HCT116 (cell line): ENCODE data around the gene MLC1. TPM values are rescaled to one million over a fixed set of nuclear protein-coding genes. Genes with fewer than 3 reads are reported as not detected.

Experiments
- ATAC-seq: fragments of 200-7000 bp; cut with Tn5 transposase; 2 replicates; pipeline ENCODE4 v1.9.1; 2020; ENCODE audit warnings: mild to moderate bottlenecking, moderate library complexity
- BruUV-seq: library from RNA; stranded (reverse); fragments of 400-500 nt; replicated peaks from 2 replicates; lab custom pipeline; 2021; lab: Mats Ljungman, UMichigan
- CTCF ChIA-PET: fragments of 300-600 bp; sonication (Branson Sonifier 250); formaldehyde crosslinking; loops from one replicate; lab custom pipeline; 2021; ENCODE audit warnings: antibody characterized with exemption; lab: Charles Lee
- POLR2A ChIA-PET: fragments of 300-600, 350-600 bp; sonication (Branson Sonifier 250); formaldehyde crosslinking; loops from one replicate; lab custom pipeline; 2021; ENCODE audit warnings: antibody characterized with exemption; lab: Charles Lee
- RAD21 ChIA-PET, 2 experiments: fragments of 300-600 bp; sonication (Branson Sonifier 250); formaldehyde crosslinking; loops; one replicate each; lab custom pipeline; 2023; ENCODE audit warnings: low total read pairs in 2 of 2; ENCODE audit not compliant: uncharacterized antibody in 2 of 2, unreplicated experiment in 2 of 2, low non-redundant PET in 1 of 2; lab: Charles Lee
- DNase-seq: peaks from one replicate; pipeline ENCODE4 v3.0.0-alpha.2; 2010; ENCODE audit warnings: low read depth, low spot score
- H2AFZ ChIP-seq: fragments of 200-600 bp; shearing (Covaris generic), sonication (generic); 2 replicates; pipeline ENCODE4 v1.6.1; 2017; ENCODE audit warnings: low read depth, mixed run types, mixed read lengths, antibody characterized with exemption, low read length; ENCODE audit not compliant: poor library complexity, severe bottlenecking
- H3K27ac ChIP-seq: 2 replicates; pipeline ENCODE4 v1.5.1; 2012; ENCODE audit warnings: low read depth, low read length
- H3K27me3 ChIP-seq: fragments of 200-600 bp; sonication (generic); 2 replicates; pipeline ENCODE4 v1.6.1; 2016; ENCODE audit warnings: mixed run types, low read length, mixed read lengths; ENCODE audit not compliant: insufficient read depth
- H3K36me3 ChIP-seq, 2 experiments: fragments of 200-500 bp in 1 of 2; fragments of 200-600 bp in 1 of 2; sonication (Bioruptor generic) in 1 of 2; sonication (generic) in 1 of 2; 2 replicates each; pipeline versions ENCODE4 v1.5.1 to v1.6.1; 2014 to 2016; ENCODE audit warnings: low read length in 2 of 2, inconsistent platforms in 1 of 2, mixed read lengths in 1 of 2, mixed run types in 1 of 2; ENCODE audit not compliant: insufficient read depth in 2 of 2, control insufficient read depth in 1 of 2
- H3K4me1 ChIP-seq, 2 experiments: fragments of 200-600 bp in 1 of 2; sonication (generic) in 1 of 2; 2 replicates each; pipeline versions ENCODE4 v1.5.1 to v1.6.1; 2012 to 2017; ENCODE audit warnings: low read length in 2 of 2, inconsistent platforms in 1 of 2, mild to moderate bottlenecking in 1 of 2, mixed read lengths in 1 of 2, mixed run types in 1 of 2, moderate library complexity in 1 of 2; ENCODE audit not compliant: insufficient read depth in 2 of 2, control insufficient read depth in 1 of 2
- H3K4me2 ChIP-seq: fragments of 200-600 bp; sonication (generic); 2 replicates; pipeline ENCODE4 v1.6.1; 2017; ENCODE audit warnings: mixed run types, low read length, mixed read lengths
- H3K4me3 ChIP-seq, 2 experiments: fragments of 200-600 bp in 1 of 2; sonication (generic) in 1 of 2; replicated peaks in 1 of 2; 2 replicates each; pipeline ENCODE4 v1.5.1; 2011 to 2016; ENCODE audit warnings: low read length in 2 of 2, control low read depth in 1 of 2, low read depth in 1 of 2, mild to moderate bottlenecking in 1 of 2, mixed read lengths in 1 of 2, mixed run types in 1 of 2
- H3K79me2 ChIP-seq: fragments of 200-600 bp; sonication (generic); 2 replicates; pipeline ENCODE4 v1.6.1; 2017; ENCODE audit warnings: mild to moderate bottlenecking, mixed run types, low read length, moderate library complexity, mixed read lengths; ENCODE audit not compliant: insufficient read depth
- H3K9ac ChIP-seq: fragments of 200-600 bp; sonication (generic); 2 replicates; pipeline ENCODE4 v1.6.1; 2016; ENCODE audit warnings: low read length, mixed read lengths
- H3K9me2 ChIP-seq: fragments of 200-600 bp; sonication (generic), shearing (Covaris generic); 2 replicates; pipeline ENCODE4 v1.6.1; 2017; ENCODE audit warnings: mixed run types, mild to moderate bottlenecking, moderate library complexity; ENCODE audit not compliant: insufficient read depth
- H3K9me3 ChIP-seq, 2 experiments: fragments of 200-500 bp in 1 of 2; fragments of 200-600 bp in 1 of 2; sonication (Bioruptor generic) in 1 of 2; sonication (generic) in 1 of 2; 2 replicates each; pipeline ENCODE4 v1.6.1; 2014 to 2017; ENCODE audit warnings: low read length in 2 of 2, mixed read lengths in 2 of 2, inconsistent platforms in 1 of 2, low read depth in 1 of 2, mild to moderate bottlenecking in 1 of 2, mixed run types in 1 of 2, moderate library complexity in 1 of 2; ENCODE audit not compliant: control insufficient read depth in 1 of 2, insufficient read depth in 1 of 2
- H4K20me1 ChIP-seq: fragments of 200-600 bp; sonication (generic), shearing (Covaris generic); 2 replicates; pipeline ENCODE4 v1.6.1; 2017; ENCODE audit warnings: mixed run types, mild to moderate bottlenecking, moderate library complexity; ENCODE audit not compliant: insufficient read depth
- CTCF ChIP-seq, 3 experiments: fragments of 200-600 bp in 1 of 3; sonication (generic) in 1 of 3; IDR thresholded peaks in 2 of 3; conservative IDR thresholded peaks in 1 of 3; 2 replicates each; pipeline ENCODE4 v1.5.1; 2012 to 2017; ENCODE audit warnings: low read depth in 2 of 3, low read length in 2 of 3, antibody characterized with exemption in 1 of 3, borderline replicate concordance in 1 of 3, control low read depth in 1 of 3, mild to moderate bottlenecking in 1 of 3, mixed read lengths in 1 of 3, mixed run types in 1 of 3, moderate library complexity in 1 of 3; ENCODE audit not compliant: insufficient read depth in 1 of 3
- EGR1 ChIP-seq: IDR thresholded peaks from 2 replicates; pipeline ENCODE4 v1.6.1; 2012; ENCODE audit warnings: low read depth
- ELF1 ChIP-seq: IDR thresholded peaks from 2 replicates; pipeline ENCODE4 v1.6.1; 2012; ENCODE audit warnings: low read depth, borderline replicate concordance
- EZH2 ChIP-seq: fragments of 200-600 bp; sonication (generic); IDR thresholded peaks from 2 replicates; pipeline ENCODE4 v1.6.1; 2017; ENCODE audit warnings: antibody characterized with exemption, mixed run types
- FOSL1 ChIP-seq: IDR thresholded peaks from 2 replicates; pipeline ENCODE4 v1.6.1; 2012; ENCODE audit warnings: low read depth
- RAD21 ChIP-seq: IDR thresholded peaks from 2 replicates; pipeline ENCODE4 v1.6.1; 2012; ENCODE audit warnings: low read depth, mild to moderate bottlenecking
- REST ChIP-seq: IDR thresholded peaks from 2 replicates; pipeline ENCODE4 v1.6.1; 2012; ENCODE audit warnings: low read depth
- SP1 ChIP-seq: IDR thresholded peaks from 2 replicates; pipeline ENCODE4 v1.6.1; 2012; ENCODE audit warnings: low read depth
- SRF ChIP-seq: IDR thresholded peaks from 2 replicates; pipeline ENCODE4 v1.6.1; 2012; ENCODE audit warnings: low read depth
- TCF7L2 ChIP-seq: IDR thresholded peaks from 2 replicates; pipeline ENCODE4 v1.7.0; 2011; ENCODE audit warnings: borderline replicate concordance, inconsistent platforms; ENCODE audit not compliant: insufficient read depth, insufficient read length; ENCODE audit errors: extremely low read depth
- YY1 ChIP-seq: IDR thresholded peaks from 2 replicates; pipeline ENCODE4 v1.6.1; 2011; ENCODE audit warnings: low read length, low read depth, moderate library complexity, mild to moderate bottlenecking; ENCODE audit not compliant: insufficient replicate concordance; ENCODE audit errors: extremely low read depth
- ZNF274 ChIP-seq: fragments of 200-500 bp; sonication (Bioruptor generic); IDR thresholded peaks from 2 replicates; pipeline ENCODE4 v1.6.1; 2014; ENCODE audit warnings: mild to moderate bottlenecking, low read depth, low read length, inconsistent platforms
- intact Hi-C: fragments of 100-400 bp; cut with micrococcal nuclease; formaldehyde crosslinking; loops from 2 replicates; pipeline ENCODE4 v1.10.0; 2022
- total RNA-seq: library from RNA; stranded (reverse); gene quantifications from one replicate; pipeline ENCODE4 v1.2.1, GENCODE V29; 2021; ENCODE audit not compliant: unreplicated experiment

The MLC1 gene
- total RNA-seq, 1 experiment from 2014 or later, result not detected

DNA sequence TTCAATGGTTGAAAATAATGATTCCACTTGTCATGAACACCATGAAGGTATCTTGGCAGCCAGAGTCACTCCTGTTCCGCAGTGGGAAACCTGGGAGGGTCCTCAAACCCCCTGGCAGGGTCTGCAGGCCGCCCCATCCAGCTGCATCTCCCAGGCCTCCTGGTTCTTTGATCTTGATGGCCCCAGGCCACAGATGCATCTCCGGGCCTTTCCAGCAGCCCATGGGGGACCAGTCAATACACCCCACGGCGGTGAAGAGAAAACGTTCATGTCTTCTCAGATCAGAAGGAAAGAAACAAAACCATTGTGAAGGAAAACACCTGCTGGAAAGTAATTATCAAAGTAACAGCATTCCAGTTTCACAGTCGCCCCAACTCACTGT, 25.4 kb downstream of the MLC1 start:
- BruUV-seq, result no TSS peak
- no peaks in the 10 kb centered on the region for H3K9me3 ChIP-seq
- ATAC-seq (no peak), DNase-seq (no peak)
- intact Hi-C loops, result no loop called here
- H3K4me1 ChIP-seq, result no peaks in the 10 kb centered on the region
- no peaks in the 10 kb centered on the region for H3K9me2 ChIP-seq
- H2AFZ ChIP-seq, result no peak overlapping the region
- no peak overlapping the region for H3K4me3 ChIP-seq
- no peaks in the 10 kb centered on the region for H3K36me3 ChIP-seq
- H4K20me1 ChIP-seq, result no peaks in the 10 kb centered on the region
- RAD21 ChIA-PET, result no interaction called here
- no peak overlapping the region for H3K27ac ChIP-seq
- H3K27me3 ChIP-seq, result no peaks in the 10 kb centered on the region
- no peaks in the 10 kb centered on the region for H3K79me2 ChIP-seq
- H3K9ac ChIP-seq, result no peak overlapping the region
- TF ChIP-seq SRF (no peak), CTCF (IDR thresholded peaks at IDR 0.05 in 2 of 3, conservative IDR thresholded peaks at IDR 0.05 in 1 of 3; ENCODE audit: borderline replicate concordance in 1 of 3, insufficient read depth in 1 of 3, low read depth in 2 of 3, low read length in 2 of 3) (no peak), EGR1 (no peak), YY1 (no peak), ZNF274 (no peak), SP1 (no peak), REST (no peak), FOSL1 (no peak), RAD21 (no peak), EZH2 (no peak), TCF7L2 (no peak), ELF1 (no peak)
- POLR2A ChIA-PET, result no interaction called here
- CTCF ChIA-PET, result no interaction called here
- no peak overlapping the region for H3K4me2 ChIP-seq
